OCI-LY3 (cell line): ENCODE results near the gene DSCAM.

Source experiments
- H2AFZ ChIP-seq: fragments of 200-600, 300-600 bp; shearing (Covaris generic); 2 replicates; pipeline ENCODE4 v1.6.0; 2014; ENCODE audit warnings: antibody characterized with exemption, low read depth, low read length
- H3K27ac ChIP-seq: fragments of 200-600, 300-600 bp; sonication (generic); 2 replicates; pipeline ENCODE4 v1.5.1; 2014; ENCODE audit warnings: mild to moderate bottlenecking, low read length, moderate library complexity, mixed read lengths
- H3K27me3 ChIP-seq: fragments of 200-600, 300-600 bp; sonication (generic); 2 replicates; pipeline ENCODE4 v1.6.1; 2014; ENCODE audit warnings: low read depth, low read length, mixed read lengths
- H3K36me3 ChIP-seq: fragments of 200-600, 300-600 bp; sonication (generic); replicated peaks from 2 replicates; pipeline ENCODE3; 2014; ENCODE audit warnings: low read depth, low read length, mixed read lengths
- H3K4me1 ChIP-seq: fragments of 300-600, 200-600 bp; sonication (generic); 2 replicates; pipeline ENCODE4 v1.6.1; 2014; ENCODE audit warnings: low read length, mixed read lengths
- H3K4me2 ChIP-seq: fragments of 200-600, 300-600 bp; sonication (generic); 2 replicates; pipeline ENCODE4 v1.6.1; 2014; ENCODE audit warnings: low read length, mixed read lengths
- H3K4me3 ChIP-seq: fragments of 300-600, 200-600 bp; sonication (generic); 2 replicates; pipeline ENCODE4 v1.5.1; 2014; ENCODE audit warnings: antibody characterized with exemption, mild to moderate bottlenecking, low read length, moderate library complexity
- H3K79me2 ChIP-seq: fragments of 300-600, 200-600 bp; shearing (Covaris generic); 2 replicates; pipeline ENCODE4 v1.6.1; 2014; ENCODE audit warnings: mild to moderate bottlenecking, low read length, mixed read lengths
- H3K9ac ChIP-seq: fragments of 300-600, 200-600 bp; shearing (Covaris generic); 2 replicates; pipeline ENCODE4 v1.6.0; 2014; ENCODE audit warnings: mild to moderate bottlenecking, low read length, moderate library complexity
- H3K9me3 ChIP-seq: fragments of 200-600, 300-600 bp; shearing (Covaris generic); 2 replicates; pipeline ENCODE4 v1.6.1; 2014; ENCODE audit warnings: low read length, mixed read lengths; ENCODE audit not compliant: insufficient read depth
- H4K20me1 ChIP-seq: fragments of 200-600, 300-600 bp; sonication (generic); 2 replicates; pipeline ENCODE4 v1.6.1; 2016; ENCODE audit warnings: low read length, mixed read lengths; ENCODE audit not compliant: insufficient read depth
- EZH2phosphoT487 ChIP-seq: fragments of 200-600 bp; shearing (Covaris generic); IDR thresholded peaks from 2 replicates; pipeline ENCODE4 v1.6.1; 2018; ENCODE audit warnings: antibody characterized with exemption, mixed run types, low read depth
- TF ChIP-seq, protein P1 (sequence below): fragments of 200-600, 300-600 bp; sonication (generic); IDR thresholded peaks from 2 replicates; pipeline ENCODE4 v1.5.1; 2014; ENCODE audit warnings: antibody characterized with exemption, low read length, low read depth

The DSCAM gene

DNA sequence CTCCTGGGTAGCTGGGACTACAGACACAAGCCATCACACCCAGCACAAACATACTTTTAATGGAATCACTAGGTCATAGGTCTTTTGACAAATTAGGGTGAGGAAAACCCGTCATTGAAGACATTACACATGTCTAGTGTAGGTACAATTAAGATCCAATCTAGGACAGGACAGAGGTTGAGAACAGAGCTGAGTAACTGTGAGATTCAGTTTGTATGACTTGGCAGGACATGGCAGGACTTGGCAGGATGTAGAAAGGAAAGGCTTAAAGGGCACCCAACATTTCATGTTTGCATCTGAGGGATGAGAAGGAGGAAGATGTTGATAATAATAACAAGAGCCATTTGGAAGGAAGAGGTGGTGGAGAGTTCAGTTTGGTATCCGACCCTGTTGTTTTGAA, 496.0 kb downstream of the DSCAM start:
- H3K27ac ChIP-seq: no peak overlapping the region
- no peaks in the 10 kb centered on the region for H3K27me3 ChIP-seq
- no peaks in the 10 kb centered on the region for H3K36me3 ChIP-seq
- no peak overlapping the region for H2AFZ ChIP-seq
- no peaks in the 10 kb centered on the region for H3K9me3 ChIP-seq
- H3K4me1 ChIP-seq: no peaks in the 10 kb centered on the region
- H4K20me1 ChIP-seq: no peaks in the 10 kb centered on the region
- H3K9ac ChIP-seq: no peak overlapping the region
- H3K4me2 ChIP-seq: no peak overlapping the region
- TF ChIP-seq, protein P1, sequence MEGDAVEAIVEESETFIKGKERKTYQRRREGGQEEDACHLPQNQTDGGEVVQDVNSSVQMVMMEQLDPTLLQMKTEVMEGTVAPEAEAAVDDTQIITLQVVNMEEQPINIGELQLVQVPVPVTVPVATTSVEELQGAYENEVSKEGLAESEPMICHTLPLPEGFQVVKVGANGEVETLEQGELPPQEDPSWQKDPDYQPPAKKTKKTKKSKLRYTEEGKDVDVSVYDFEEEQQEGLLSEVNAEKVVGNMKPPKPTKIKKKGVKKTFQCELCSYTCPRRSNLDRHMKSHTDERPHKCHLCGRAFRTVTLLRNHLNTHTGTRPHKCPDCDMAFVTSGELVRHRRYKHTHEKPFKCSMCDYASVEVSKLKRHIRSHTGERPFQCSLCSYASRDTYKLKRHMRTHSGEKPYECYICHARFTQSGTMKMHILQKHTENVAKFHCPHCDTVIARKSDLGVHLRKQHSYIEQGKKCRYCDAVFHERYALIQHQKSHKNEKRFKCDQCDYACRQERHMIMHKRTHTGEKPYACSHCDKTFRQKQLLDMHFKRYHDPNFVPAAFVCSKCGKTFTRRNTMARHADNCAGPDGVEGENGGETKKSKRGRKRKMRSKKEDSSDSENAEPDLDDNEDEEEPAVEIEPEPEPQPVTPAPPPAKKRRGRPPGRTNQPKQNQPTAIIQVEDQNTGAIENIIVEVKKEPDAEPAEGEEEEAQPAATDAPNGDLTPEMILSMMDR: no peak
- TF ChIP-seq EZH2phosphoT487: no peak
- H3K79me2 ChIP-seq: no peaks in the 10 kb centered on the region
- H3K4me3 ChIP-seq: no peak overlapping the region

DNA sequence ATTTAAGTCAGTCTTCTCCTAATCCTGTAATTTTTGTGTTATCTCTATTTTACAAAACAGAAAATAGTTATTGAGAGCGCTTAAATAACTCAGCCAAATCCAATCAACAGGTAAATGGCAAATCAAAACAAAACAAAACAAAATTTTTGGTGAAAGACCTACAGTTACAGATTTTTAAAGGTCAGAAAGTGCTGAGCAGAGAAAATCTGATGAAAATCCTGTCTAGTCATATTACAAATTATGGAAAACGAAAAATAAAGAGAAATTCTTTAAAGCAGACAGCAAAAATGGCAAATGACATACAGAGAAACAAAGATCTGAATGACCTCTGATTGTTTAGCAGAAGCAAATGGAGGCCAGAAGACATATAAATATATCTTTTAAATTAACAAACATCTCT, 497.4 kb downstream of the DSCAM start:
- TF ChIP-seq EZH2phosphoT487: no peak
- TF ChIP-seq, protein P1: no peak
- Histone ChIP-seq H3K9me3 (no peaks in the 10 kb centered on the region), H3K27ac (no peak overlapping the region), H3K79me2 (no peaks in the 10 kb centered on the region), H3K4me1 (no peaks in the 10 kb centered on the region), H3K27me3 (no peaks in the 10 kb centered on the region), H3K4me2 (no peak overlapping the region), H3K4me3 (no peak overlapping the region), H3K9ac (no peak overlapping the region), H4K20me1 (no peaks in the 10 kb centered on the region), H3K36me3 (no peaks in the 10 kb centered on the region), H2AFZ (no peak overlapping the region)

DNA sequence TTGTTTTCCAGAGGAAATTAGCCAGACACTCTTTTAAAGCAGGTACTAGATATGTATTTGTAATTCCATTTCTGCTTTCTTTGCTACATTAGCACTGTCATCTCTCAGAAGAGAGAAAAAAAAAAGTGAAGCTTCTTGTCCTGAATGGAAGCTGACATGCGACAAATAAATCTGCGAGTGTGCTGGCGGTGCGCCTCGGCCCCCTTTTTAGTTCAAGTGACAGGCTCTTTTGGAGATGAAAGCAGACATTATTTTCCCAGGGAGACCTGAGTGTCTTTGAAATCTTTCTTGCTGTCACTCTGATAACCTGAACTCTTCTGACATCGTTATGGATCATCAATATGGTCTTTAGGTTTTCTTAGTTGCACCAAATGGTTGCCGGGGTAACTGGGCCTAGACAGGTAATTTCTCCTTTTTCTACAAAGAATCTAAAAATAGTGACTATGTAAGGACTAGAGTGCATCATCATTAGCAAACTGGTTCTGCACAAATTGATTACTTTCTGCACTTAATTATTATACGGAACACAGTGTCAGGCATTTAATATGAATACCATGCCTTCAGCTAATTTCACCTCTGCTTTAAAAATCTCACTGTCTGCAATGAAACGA, 501.1 kb downstream of the DSCAM start:
- no peak overlapping the region for H3K4me3 ChIP-seq
- no peaks in the 10 kb centered on the region for H3K27me3 ChIP-seq
- no peak overlapping the region for H3K4me2 ChIP-seq
- H3K36me3 ChIP-seq: no peaks in the 10 kb centered on the region
- H3K4me1 ChIP-seq: no peaks in the 10 kb centered on the region
- TF ChIP-seq EZH2phosphoT487: no peak
- TF ChIP-seq, protein P1: no peak
- H2AFZ ChIP-seq: no peak overlapping the region
- H3K27ac ChIP-seq: no peak overlapping the region
- no peaks in the 10 kb centered on the region for H3K79me2 ChIP-seq
- H3K9me3 ChIP-seq: no peaks in the 10 kb centered on the region
- H4K20me1 ChIP-seq: no peaks in the 10 kb centered on the region
- no peak overlapping the region for H3K9ac ChIP-seq

DNA sequence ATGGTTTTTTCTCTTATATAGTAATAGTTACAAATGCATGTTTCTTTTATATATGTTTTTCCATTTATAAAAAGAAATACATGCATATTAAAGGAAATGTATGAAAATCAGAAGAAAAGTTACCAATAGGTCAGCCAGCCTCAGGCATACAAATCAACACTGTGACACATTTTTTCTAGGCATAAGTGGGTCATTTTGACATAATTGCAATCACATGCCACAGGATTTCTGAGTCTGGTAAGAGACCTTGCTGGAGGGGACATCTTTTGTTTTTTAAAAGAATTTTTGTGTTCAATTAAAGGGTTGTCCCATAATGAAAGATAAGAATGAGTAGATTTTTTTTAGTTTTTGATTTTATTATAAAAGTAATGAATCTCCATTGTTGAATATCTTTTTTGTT, 506.6 kb downstream of the DSCAM start:
- no peaks in the 10 kb centered on the region for H3K9me3 ChIP-seq
- H4K20me1 ChIP-seq: no peaks in the 10 kb centered on the region
- no peak overlapping the region for H3K9ac ChIP-seq
- no peaks in the 10 kb centered on the region for H3K36me3 ChIP-seq
- no peaks in the 10 kb centered on the region for H3K79me2 ChIP-seq
- H3K27me3 ChIP-seq: no peaks in the 10 kb centered on the region
- H3K4me2 ChIP-seq: no peak overlapping the region
- TF ChIP-seq, protein P1: no peak
- no peak for TF ChIP-seq EZH2phosphoT487
- no peak overlapping the region for H3K27ac ChIP-seq
- H3K4me3 ChIP-seq: no peak overlapping the region
- no peaks in the 10 kb centered on the region for H3K4me1 ChIP-seq
- H2AFZ ChIP-seq: no peak overlapping the region
